IMR-90 (cell line): ENCODE measurements around the gene NF1. TPM values are rescaled to one million over a fixed set of nuclear protein-coding genes. Genes with fewer than 3 reads are reported as not detected.

Experiments
- ATAC-seq: fragments of 200-7000 bp; cut with Tn5 transposase; 2 replicates; pipeline ENCODE4 v1.9.1; 2020; ENCODE audit warnings: low read depth, mild to moderate bottlenecking, moderate library complexity
- BruUV-seq: library from RNA; stranded (reverse); fragments of 400-500 nt; replicated peaks from 2 replicates; lab custom pipeline; 2021; lab: Mats Ljungman, UMichigan
- CTCF ChIA-PET: fragments of 300-600 bp; formaldehyde crosslinking; extraction: SDS; loops from one replicate; lab custom pipeline; 2021; ENCODE audit warnings: antibody characterized with exemption; lab: Yijun Ruan, JAX
- POLR2A ChIA-PET: fragments of 300-600 bp; sonication (Branson Sonifier 250); formaldehyde crosslinking; loops from one replicate; lab custom pipeline; 2022; ENCODE audit warnings: antibody characterized with exemption; ENCODE audit not compliant: unreplicated experiment; lab: Charles Lee
- DNase-seq: peaks from one replicate; pipeline ENCODE4 v3.0.0; 2013
- H2AFZ ChIP-seq: replicated peaks from 2 replicates; pipeline ENCODE3; 2013; ENCODE audit warnings: low read length, mild to moderate bottlenecking; ENCODE audit not compliant: poor library complexity
- H2AK5ac ChIP-seq: 2 replicates; pipeline ENCODE4 v1.6.1; 2013; ENCODE audit warnings: low read depth, low read length, inconsistent platforms
- H2AK9ac ChIP-seq: replicated peaks from 2 replicates; pipeline ENCODE3; 2013; ENCODE audit warnings: mild to moderate bottlenecking, low read depth, low read length, moderate library complexity; ENCODE audit not compliant: poor library complexity
- H2BK120ac ChIP-seq: 2 replicates; pipeline ENCODE4 v1.6.1; 2013; ENCODE audit warnings: low read depth, low read length, inconsistent platforms
- H2BK15ac ChIP-seq: 3 replicates; pipeline ENCODE4 v1.6.1; 2013; ENCODE audit warnings: low read depth, low read length, inconsistent platforms
- H2BK20ac ChIP-seq: 2 replicates; pipeline ENCODE4 v1.6.1; 2013; ENCODE audit warnings: low read depth, mild to moderate bottlenecking, inconsistent platforms, low read length, moderate library complexity
- H2BK5ac ChIP-seq: 2 replicates; pipeline ENCODE4 v1.6.1; 2013; ENCODE audit warnings: mild to moderate bottlenecking, low read depth, low read length, inconsistent platforms; ENCODE audit not compliant: poor library complexity, severe bottlenecking
- H3K14ac ChIP-seq: replicated peaks from 2 replicates; pipeline ENCODE4 v1.6.1; 2013; ENCODE audit warnings: low read depth, low read length, inconsistent platforms
- H3K18ac ChIP-seq: 2 replicates; pipeline ENCODE4 v1.6.1; 2013; ENCODE audit warnings: low read depth, low read length, control low read depth
- H3K23ac ChIP-seq: 2 replicates; pipeline ENCODE4 v1.6.1; 2013; ENCODE audit warnings: low read depth, low read length, inconsistent platforms
- H3K27ac ChIP-seq: 2 replicates; pipeline ENCODE4 v1.5.1; 2013; ENCODE audit warnings: mild to moderate bottlenecking, control low read depth, low read length; ENCODE audit not compliant: insufficient read depth
- H3K27me3 ChIP-seq: 2 replicates; pipeline ENCODE4 v1.6.1; 2013; ENCODE audit warnings: low read length; ENCODE audit not compliant: control insufficient read depth, insufficient read depth
- H3K36me3 ChIP-seq: 2 replicates; pipeline ENCODE4 v1.6.1; 2013; ENCODE audit warnings: low read length, mixed read lengths; ENCODE audit not compliant: control insufficient read depth, insufficient read depth
- H3K4ac ChIP-seq: 2 replicates; pipeline ENCODE4 v1.6.1; 2013; ENCODE audit warnings: low read depth, low read length, inconsistent platforms
- H3K4me1 ChIP-seq: 2 replicates; pipeline ENCODE4 v1.6.1; 2013; ENCODE audit warnings: low read length, mixed read lengths; ENCODE audit not compliant: control insufficient read depth, insufficient read depth
- H3K4me2 ChIP-seq: 2 replicates; pipeline ENCODE4 v1.6.1; 2013; ENCODE audit warnings: low read depth, mild to moderate bottlenecking, control low read depth, low read length, moderate library complexity
- H3K4me3 ChIP-seq: 2 replicates; pipeline ENCODE4 v1.5.1; 2013; ENCODE audit warnings: low read depth, mild to moderate bottlenecking, control low read depth, low read length, moderate library complexity; ENCODE audit not compliant: insufficient read depth
- H3K56ac ChIP-seq: 2 replicates; pipeline ENCODE4 v1.6.1; 2013; ENCODE audit warnings: low read length, inconsistent platforms; ENCODE audit not compliant: insufficient read depth; ENCODE audit errors: extremely low read depth
- H3K79me1 ChIP-seq, 2 experiments: 2 replicates each; pipeline ENCODE4 v1.6.1; 2013; ENCODE audit warnings: low read length in 2 of 2, inconsistent platforms in 1 of 2, low read depth in 1 of 2
- H3K9ac ChIP-seq: 2 replicates; pipeline ENCODE4 v1.6.1; 2013; ENCODE audit warnings: low read depth, low read length, control low read depth
- H3K9me1 ChIP-seq: 2 replicates; pipeline ENCODE4 v1.6.1; 2013; ENCODE audit warnings: low read length, inconsistent platforms; ENCODE audit not compliant: insufficient read depth
- H3K9me3 ChIP-seq: 2 replicates; pipeline ENCODE4 v1.6.1; 2013; ENCODE audit warnings: low read length; ENCODE audit not compliant: control insufficient read depth, insufficient read depth
- H4K20me1 ChIP-seq: 2 replicates; pipeline ENCODE4 v1.6.1; 2013; ENCODE audit warnings: low read length, inconsistent platforms; ENCODE audit not compliant: insufficient read depth
- H4K5ac ChIP-seq: 2 replicates; pipeline ENCODE4 v1.6.1; 2013; ENCODE audit warnings: mild to moderate bottlenecking, low read depth, low read length, control low read depth
- H4K8ac ChIP-seq, 2 experiments: 2 replicates each; pipeline ENCODE4 v1.6.1; 2013; ENCODE audit warnings: low read depth in 2 of 2, low read length in 2 of 2, control low read depth in 1 of 2, inconsistent platforms in 1 of 2
- H4K91ac ChIP-seq: 2 replicates; pipeline ENCODE4 v1.6.1; 2013; ENCODE audit warnings: low read depth, low read length, inconsistent platforms; ENCODE audit not compliant: insufficient read depth
- MAFK ChIP-seq: IDR thresholded peaks from 2 replicates; pipeline ENCODE4 v1.6.1; 2012; ENCODE audit warnings: low read depth, low read length, improper control_type of control experiment
- RFX5 ChIP-seq: IDR thresholded peaks from 2 replicates; pipeline ENCODE4 v1.8.0; 2012; ENCODE audit warnings: low read depth, mild to moderate bottlenecking, low read length, moderate library complexity
- WGBS, 2 experiments: methylation state at CpG; one replicate each; pipeline versions ENCODE4 v1.1.5 to v1.1.7; 2013; ENCODE audit warnings: missing lambda C conversion rate in 2 of 2; ENCODE audit not compliant: insufficient read length in 1 of 2; ENCODE audit errors: extremely low coverage in 2 of 2; 5-methylcytosine and 5-hydroxymethylcytosine counted together
- dilution Hi-C: fragments of 300-500 bp; cut with HindIII; formaldehyde crosslinking; loops from one replicate; pipeline ENCODE4 v1.14.3; 2018; ENCODE audit warnings: low sequenced_read_pairs; ENCODE audit not compliant: unreplicated experiment
- in situ Hi-C: fragments of 300-500 bp; cut with MboI; formaldehyde crosslinking; loops from 3 replicates; pipeline ENCODE4 v1.14.3; 2019; ENCODE audit warnings: low sequenced_read_pairs, inconsistent platforms, mixed read lengths
- intact Hi-C: fragments of 100-400 bp; cut with micrococcal nuclease; formaldehyde crosslinking; loops from 2 replicates; pipeline ENCODE4 v1.10.0; 2022
- polyA plus RNA-seq, 3 experiments: library from polyadenylated mRNA; depleted of rRNA; stranded (reverse); fragments of >200 nt; gene quantifications; 2 replicates each; pipeline ENCODE4 v1.2.3, GENCODE V29; 2012; ENCODE audit warnings: low replicate concordance in 1 of 3
- total RNA-seq: library from RNA; depleted of rRNA; stranded (reverse); fragments of >200 nt; gene quantifications from 2 replicates; pipeline ENCODE4 v1.2.3, GENCODE V29; 2012

The NF1 gene
- total and polyA plus RNA-seq, 2 of the 4 experiments (the other 2 are of a cell fraction): 17.9 to 48.6 TPM

DNA sequence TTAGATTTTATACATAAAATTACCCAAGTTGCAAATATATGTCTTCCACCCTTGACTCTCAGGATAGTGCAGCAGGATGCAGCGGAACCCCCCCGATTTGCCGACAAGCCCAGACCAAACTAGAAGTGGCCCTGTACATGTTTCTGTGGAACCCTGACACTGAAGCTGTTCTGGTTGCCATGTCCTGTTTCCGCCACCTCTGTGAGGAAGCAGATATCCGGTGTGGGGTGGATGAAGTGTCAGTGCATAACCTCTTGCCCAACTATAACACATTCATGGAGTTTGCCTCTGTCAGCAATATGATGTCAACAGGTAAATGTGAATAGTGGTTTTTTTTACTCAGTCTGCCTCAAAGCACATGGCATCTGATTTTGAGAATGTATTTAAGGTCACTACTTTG, 131.6 kb downstream of the NF1 start:
- dilution Hi-C loops: no loop called here
- peaks cover 18% of the 10 kb centered on the region for H3K36me3 ChIP-seq
- in situ Hi-C loops: no loop called here

More for the DNA sequence above, 131.6 kb downstream of the NF1 start:
- H3K27me3 ChIP-seq: no peaks in the 10 kb centered on the region
- no peak overlapping the region for H3K27ac ChIP-seq
- H4K20me1 ChIP-seq: no peaks in the 10 kb centered on the region
- no TSS peak for BruUV-seq
- ChIA-PET POLR2A (no interaction called here), CTCF (no interaction called here)
- peaks cover 4% of the 10 kb centered on the region; the same call in 1 of the 2 replicates for H3K9me1 ChIP-seq
- DNase-seq (no peak), ATAC-seq (no peak)
- no peak overlapping the region for H2BK15ac ChIP-seq
- intact Hi-C loops: no loop called here
- H2AK5ac ChIP-seq: no peak overlapping the region
- TF ChIP-seq RFX5: no peak
- TF ChIP-seq MAFK: 0 out of 2 replicates have a peak, but pooled peaks have one; percentile 32
- H3K23ac ChIP-seq: no peak overlapping the region
- H4K91ac ChIP-seq: no peak overlapping the region
- H3K18ac ChIP-seq: no peak overlapping the region
- no peak overlapping the region for H3K56ac ChIP-seq
- no peak overlapping the region for H3K4ac ChIP-seq
- H2BK20ac ChIP-seq: no peak overlapping the region
- no peak overlapping the region for H3K4me3 ChIP-seq
- H3K79me1 ChIP-seq: peaks cover 2 to 5% of the 10 kb centered on the region in 2 experiments; a peak in 2 of 4 replicates
- H3K4me2 ChIP-seq: no peak overlapping the region
- H2AK9ac ChIP-seq: no peak overlapping the region
- H3K14ac ChIP-seq: no peak overlapping the region
- no peak overlapping the region for H3K9ac ChIP-seq
- H2BK5ac ChIP-seq: no peak overlapping the region
- H3K4me1 ChIP-seq: no peaks in the 10 kb centered on the region
- H2BK120ac ChIP-seq: no peak overlapping the region
- H3K9me3 ChIP-seq: no peaks in the 10 kb centered on the region
- WGBS, 2 experiments: no CpG with 5 or more reads among the region's 5 CpGs
- no peak overlapping the region for H2AFZ ChIP-seq
- no peak overlapping the region for H4K8ac ChIP-seq
- H4K5ac ChIP-seq: no peak overlapping the region
